Left ventricle myocardium superior (tissue), 1 donor: ENCODE measurements around the gene TNMD. TPM values are rescaled to one million over a fixed set of nuclear protein-coding genes. Genes with fewer than 3 reads are reported as not detected.

Source experiments
- ATAC-seq: fragments of 200-7000 bp; cut with Tn5 transposase; one replicate; pipeline ENCODE4 v1.9.1; 2020; ENCODE audit warnings: mild to moderate bottlenecking, moderate library complexity
- DNase-seq: peaks from one replicate; pipeline ENCODE4 v3.0.0-alpha.2; 2020
- intact Hi-C: fragments of 100-400 bp; cut with micrococcal nuclease; formaldehyde crosslinking; loops from one replicate; pipeline ENCODE4 v1.11.0; 2022
- total RNA-seq: library from RNA; stranded (reverse); fragmentation: NEBNext Ultra II Directional; extraction: Animal tissue kit (Norgen Biotek cat#: 25700); gene quantifications from one replicate; pipeline ENCODE4 v1.2.1, GENCODE V29; 2021
- donor health status: DM: no; HTN: yes; CAD: no; lungs with severe emphysema.

Gene TNMD
- total RNA-seq, 1 donor from 2014 or later = not detected

- intact Hi-C loops = no loop called here
- ATAC-seq (no peak), DNase-seq (no peak)
Observed at GRCh38 chrX:100643212-100643611, 58.5 kb downstream of the TNMD start.

- intact Hi-C loops = no loop called here
- peak; percentile 90 for ATAC-seq
Observed at GRCh38 chrX:100643956-100644860, 59.5 kb downstream of the TNMD start, which contains the start of gene SRPX2. Gene SRPX2 (plus strand): TSS chrX:100644199. CDS start chrX:100646323, 2,124 bp downstream.

GRCh38 chrX:100645106-100645505 lies 60.4 kb downstream of the TNMD start:
- no peak for ATAC-seq
- intact Hi-C loops = no loop called here
- no peak for DNase-seq

More at GRCh38 chrX:100643956-100644860, 59.5 kb downstream of the TNMD start, which contains the start of gene SRPX2:
- DNase-seq = peak; percentile 36

GRCh38 chrX:100647095-100647494 lies 62.4 kb downstream of the TNMD start:
- ATAC-seq (peak; percentile 2), DNase-seq (no peak)
- intact Hi-C loops = no loop called here

GRCh38 chrX:100647739-100648138 lies 63.0 kb downstream of the TNMD start:
- ATAC-seq (no peak), DNase-seq (no peak)
- intact Hi-C loops = no loop called here

- DNase-seq (no peak), ATAC-seq (peak; percentile 62)
- intact Hi-C loops = no loop called here
Observed at GRCh38 chrX:100648458-100649417, 64.0 kb downstream of the TNMD start.

Other genes with a start within 250 kb of the TNMD start
- 0.84 TPM for gene PCDH19, start 174.7 kb upstream of the TNMD start, total RNA-seq
- gene TSPAN6, start 51.9 kb downstream of the TNMD start, total RNA-seq = 4.8 TPM
- 9.5 TPM for gene SRPX2, start 59.3 kb downstream of the TNMD start, total RNA-seq
- 2.6 TPM for gene SYTL4, start 147.2 kb downstream of the TNMD start, total RNA-seq
- 7.0 TPM for gene CSTF2, start 235.5 kb downstream of the TNMD start, total RNA-seq